RWPE1 (cell line): ENCODE data around the gene TMPRSS6.

Experiments used
- CTCF ChIA-PET: fragments of 350-600 bp; sonication (Branson Sonifier 250); formaldehyde crosslinking; extraction: SDS; loops from one replicate; lab custom pipeline; 2021; lab: Yijun Ruan, JAX
- POLR2A ChIA-PET: fragments of 400-600 bp; formaldehyde crosslinking; extraction: SDS; loops from one replicate; lab custom pipeline; 2020; ENCODE audit warnings: antibody characterized with exemption; ENCODE audit not compliant: low non-redundant PET; lab: Yijun Ruan, JAX
- DNase-seq: peaks from one replicate; pipeline ENCODE4 v3.0.0; 2012; ENCODE audit warnings: low spot score
- H3K27ac ChIP-seq: fragments of 450-650 bp; 2 replicates; pipeline ENCODE4 v1.5.1; 2017
- CTCF ChIP-seq: fragments of 450-650 bp; conservative IDR thresholded peaks from 2 replicates; pipeline ENCODE4 v1.5.1; 2017; ENCODE audit warnings: low read depth, mild to moderate bottlenecking

The TMPRSS6 gene

GRCh38 chr22:37088108-37088605 lies 21.4 kb downstream of the TMPRSS6 start:
- ChIA-PET CTCF (interaction anchor here (0.6 kb wide), 1 partner anchor 110 kb away, joined by 3 read pairs; no protein-coding TSS in a partner anchor), POLR2A (no interaction called here)
- no peak overlapping the region for H3K27ac ChIP-seq
- no peak for TF ChIP-seq CTCF
- no peak for DNase-seq

GRCh38 chr22:37086184-37086583 lies 23.3 kb downstream of the TMPRSS6 start:
- ChIA-PET CTCF (no interaction called here), POLR2A (no interaction called here)
- no peak for TF ChIP-seq CTCF
- H3K27ac ChIP-seq, result no peak overlapping the region
- DNase-seq, result no peak

- no peak for TF ChIP-seq CTCF
- H3K27ac ChIP-seq, result no peak overlapping the region
- no peak for DNase-seq
- CTCF ChIA-PET, result no interaction called here
- POLR2A ChIA-PET, result no interaction called here
Observed at GRCh38 chr22:37084385-37084784, 25.1 kb downstream of the TMPRSS6 start.

- ChIA-PET POLR2A (no interaction called here), CTCF (no interaction called here)
- TF ChIP-seq CTCF, result no peak
- no peak for DNase-seq
- H3K27ac ChIP-seq, result no peak overlapping the region
Observed at GRCh38 chr22:37083914-37084313, 25.6 kb downstream of the TMPRSS6 start.

- no peak overlapping the region for H3K27ac ChIP-seq
- DNase-seq, result no peak
- POLR2A ChIA-PET, result no interaction called here
- CTCF ChIA-PET, result no interaction called here
- TF ChIP-seq CTCF, result no peak
Observed at GRCh38 chr22:37082251-37082873, 27.2 kb downstream of the TMPRSS6 start.

- no peak overlapping the region for H3K27ac ChIP-seq
- no peak for DNase-seq
- no peak for TF ChIP-seq CTCF
- ChIA-PET POLR2A (no interaction called here), CTCF (no interaction called here)
Observed at GRCh38 chr22:37080838-37081237, 28.7 kb downstream of the TMPRSS6 start.
